ENCODE results near the gene ADAT1.

DNA sequence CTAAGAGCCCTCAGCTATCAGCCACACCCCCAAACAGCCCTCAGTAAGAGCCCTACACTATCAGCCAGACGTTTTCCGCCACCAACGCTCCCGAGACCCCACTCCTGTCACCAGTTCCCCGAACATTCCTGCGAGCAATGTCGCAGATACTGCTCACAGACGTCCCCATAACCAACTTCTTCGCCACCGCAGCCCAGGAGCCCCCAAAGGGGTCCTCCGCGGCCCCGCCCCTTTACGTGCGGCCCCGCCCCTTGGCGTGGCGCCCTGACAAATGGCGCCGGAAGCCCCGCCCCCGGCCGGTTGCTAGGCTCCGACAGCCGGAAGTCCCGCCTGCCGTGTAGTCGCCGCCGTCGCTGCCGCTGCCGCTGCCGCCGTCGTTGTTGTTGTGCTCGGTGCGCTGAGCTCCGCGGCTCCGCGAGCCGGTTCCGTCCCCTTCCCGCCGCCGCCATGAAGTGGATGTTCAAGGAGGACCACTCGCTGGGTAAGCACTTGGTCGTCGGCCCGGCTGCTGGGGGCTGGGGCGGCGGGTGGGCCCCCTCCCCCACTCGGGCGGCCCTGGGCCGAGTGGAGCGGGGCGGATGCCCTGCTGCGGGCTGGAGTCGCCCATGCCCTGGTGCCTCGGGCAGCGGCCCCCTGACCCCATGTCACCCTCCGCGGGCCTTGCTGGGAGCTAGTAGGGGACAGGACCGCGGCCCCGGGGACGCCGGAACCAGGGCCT is 56.9 kb downstream of the ADAT1 start, which contains the start of gene GABARAPL2:
- TF ChIP-seq YY1 (IDR thresholded peaks at IDR 0.05; ENCODE audit: insufficient read depth, insufficient read length) (no peak), SUZ12 (IDR thresholded peaks at IDR 0.05; ENCODE audit: extremely low read depth, insufficient read depth, insufficient read length) (no peak), ZNF274 (IDR thresholded peaks at IDR 0.05; ENCODE audit: low read depth, low read length) (no peak)
